ENCODE data around the gene TAF3. TPM values are rescaled to one million over a fixed set of nuclear protein-coding genes. Genes with fewer than 3 reads are reported as not detected.

Gene TAF3
- total RNA-seq, 2 donors from 2014 or later = 16.5 to 19.3 TPM

GRCh38 chr10:7982727-7983126, 164.4 kb downstream of the TAF3 start:
- no peak overlapping the region for H3K27ac Mint-ChIP-seq
- peaks cover 0 to 2% of the 10 kb centered on the region in 2 donors for H3K36me3 Mint-ChIP-seq (ENCODE audit: insufficient read depth in 2 of 2)
- no peaks in the 10 kb centered on the region for H3K27me3 Mint-ChIP-seq (ENCODE audit: low read depth)
- H3K4me3 Mint-ChIP-seq = no peak overlapping the region
- ATAC-seq (replicated peaks in 1 of 2) (no peak), DNase-seq (no peak)
- H3K4me1 Mint-ChIP-seq (ENCODE audit: low read depth) = no peaks in the 10 kb centered on the region
- H3K9me3 Mint-ChIP-seq = no peaks in the 10 kb centered on the region

DNA sequence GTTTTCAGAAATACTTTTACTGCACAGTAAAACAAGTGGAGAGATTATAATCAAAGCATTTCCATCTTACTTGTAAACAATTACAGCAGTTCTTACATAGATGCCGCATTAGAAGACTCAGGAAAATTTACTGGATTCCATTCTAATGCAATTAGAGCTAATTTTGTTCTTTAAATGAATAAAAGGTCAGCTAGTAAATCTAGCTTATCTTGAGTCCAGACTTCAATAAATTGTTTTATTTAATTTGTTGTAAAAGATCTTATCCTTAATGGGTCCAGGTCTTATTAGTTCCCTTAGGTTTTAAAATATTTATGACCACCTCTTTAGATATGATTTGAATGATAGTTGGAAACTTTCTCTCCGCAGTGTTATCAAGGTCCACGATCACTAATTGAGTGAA, 166.0 kb downstream of the TAF3 start:
- ATAC-seq (replicated peaks in 1 of 2) (no peak), DNase-seq (no peak)
- no peaks in the 10 kb centered on the region for H3K4me1 Mint-ChIP-seq (ENCODE audit: low read depth)
- H3K27ac Mint-ChIP-seq = no peak overlapping the region
- H3K9me3 Mint-ChIP-seq = no peaks in the 10 kb centered on the region
- peaks cover 0 to 3% of the 10 kb centered on the region in 2 donors for H3K36me3 Mint-ChIP-seq (ENCODE audit: insufficient read depth in 2 of 2)
- no peaks in the 10 kb centered on the region for H3K27me3 Mint-ChIP-seq (ENCODE audit: low read depth)
- no peak overlapping the region for H3K4me3 Mint-ChIP-seq

- Mint-ChIP-seq H3K4me1 (ENCODE audit: low read depth) (no peaks in the 10 kb centered on the region), H3K4me3 (no peak overlapping the region), H3K9me3 (no peaks in the 10 kb centered on the region), H3K36me3 (ENCODE audit: insufficient read depth in 2 of 2) (peaks cover 0 to 3% of the 10 kb centered on the region in 2 donors), H3K27ac (no peak overlapping the region), H3K27me3 (ENCODE audit: low read depth) (no peaks in the 10 kb centered on the region)
- DNase-seq = no peak
- no peak for ATAC-seq (replicated peaks in 1 of 2)
These were observed 166.6 kb downstream of the TAF3 start for GRCh38 chr10:7984896-7985295.

- no peaks in the 10 kb centered on the region for H3K9me3 Mint-ChIP-seq
- H3K4me3 Mint-ChIP-seq = no peak overlapping the region
- no peak overlapping the region for H3K27ac Mint-ChIP-seq
- DNase-seq (no peak), ATAC-seq (replicated peaks in 1 of 2) (no peak)
- H3K36me3 Mint-ChIP-seq (ENCODE audit: insufficient read depth in 2 of 2) = peaks cover 0 to 3% of the 10 kb centered on the region in 2 donors
- H3K27me3 Mint-ChIP-seq (ENCODE audit: low read depth) = no peaks in the 10 kb centered on the region
- H3K4me1 Mint-ChIP-seq (ENCODE audit: low read depth) = no peaks in the 10 kb centered on the region
These were observed 168.5 kb downstream of the TAF3 start for GRCh38 chr10:7986851-7987250.

- peaks cover 0 to under 1% of the 10 kb centered on the region in 2 donors for H3K9me3 Mint-ChIP-seq
- DNase-seq (no peak), ATAC-seq (replicated peaks in 1 of 2) (no peak)
- peaks cover 0 to 3% of the 10 kb centered on the region in 2 donors for H3K36me3 Mint-ChIP-seq (ENCODE audit: insufficient read depth in 2 of 2)
- no peaks in the 10 kb centered on the region for H3K27me3 Mint-ChIP-seq (ENCODE audit: low read depth)
- no peak overlapping the region for H3K4me3 Mint-ChIP-seq
- no peak overlapping the region for H3K27ac Mint-ChIP-seq
- H3K4me1 Mint-ChIP-seq (ENCODE audit: low read depth) = no peaks in the 10 kb centered on the region
These were observed 170.7 kb downstream of the TAF3 start for GRCh38 chr10:7988989-7989388.

DNA sequence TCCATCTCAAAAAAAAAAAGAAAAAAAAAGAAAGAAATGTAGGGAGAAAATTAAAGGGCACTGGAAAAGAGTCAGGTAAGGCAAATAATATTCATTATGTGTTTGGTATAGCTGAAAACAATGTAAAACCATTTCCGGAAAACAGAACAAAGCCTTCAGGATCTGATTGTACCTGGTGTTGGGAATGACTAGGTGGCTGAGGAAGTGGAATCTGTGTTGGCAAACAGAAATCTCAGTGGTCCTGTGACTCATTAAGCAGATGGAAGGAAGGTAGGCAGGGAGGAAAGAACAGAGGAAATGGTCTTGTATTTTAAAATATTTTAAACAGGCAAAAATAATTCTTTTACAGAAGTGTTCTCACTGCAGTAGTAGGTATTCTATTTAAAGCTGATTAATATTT, 180.5 kb downstream of the TAF3 start:
- Mint-ChIP-seq H3K36me3 (ENCODE audit: insufficient read depth in 2 of 2) (peaks cover 13 to 16% of the 10 kb centered on the region in 2 donors), H3K4me1 (ENCODE audit: low read depth) (no peaks in the 10 kb centered on the region), H3K9me3 (peaks cover 3 to 5% of the 10 kb centered on the region in 2 donors), H3K27me3 (ENCODE audit: low read depth) (no peaks in the 10 kb centered on the region), H3K4me3 (no peak overlapping the region), H3K27ac (no peak overlapping the region)
- ATAC-seq (replicated peaks in 1 of 2) (no peak), DNase-seq (no peak)

- Mint-ChIP-seq H3K4me1 (ENCODE audit: low read depth) (no peaks in the 10 kb centered on the region), H3K27me3 (ENCODE audit: low read depth) (no peaks in the 10 kb centered on the region), H3K27ac (no peak overlapping the region), H3K9me3 (peaks cover 8 to 9% of the 10 kb centered on the region in 2 donors), H3K36me3 (ENCODE audit: insufficient read depth in 2 of 2) (peaks cover 14 to 29% of the 10 kb centered on the region in 2 donors), H3K4me3 (no peak overlapping the region)
- DNase-seq (no peak), ATAC-seq (replicated peaks in 1 of 2) (no peak)
These were observed 186.2 kb downstream of the TAF3 start for GRCh38 chr10:8004469-8005000.

DNA sequence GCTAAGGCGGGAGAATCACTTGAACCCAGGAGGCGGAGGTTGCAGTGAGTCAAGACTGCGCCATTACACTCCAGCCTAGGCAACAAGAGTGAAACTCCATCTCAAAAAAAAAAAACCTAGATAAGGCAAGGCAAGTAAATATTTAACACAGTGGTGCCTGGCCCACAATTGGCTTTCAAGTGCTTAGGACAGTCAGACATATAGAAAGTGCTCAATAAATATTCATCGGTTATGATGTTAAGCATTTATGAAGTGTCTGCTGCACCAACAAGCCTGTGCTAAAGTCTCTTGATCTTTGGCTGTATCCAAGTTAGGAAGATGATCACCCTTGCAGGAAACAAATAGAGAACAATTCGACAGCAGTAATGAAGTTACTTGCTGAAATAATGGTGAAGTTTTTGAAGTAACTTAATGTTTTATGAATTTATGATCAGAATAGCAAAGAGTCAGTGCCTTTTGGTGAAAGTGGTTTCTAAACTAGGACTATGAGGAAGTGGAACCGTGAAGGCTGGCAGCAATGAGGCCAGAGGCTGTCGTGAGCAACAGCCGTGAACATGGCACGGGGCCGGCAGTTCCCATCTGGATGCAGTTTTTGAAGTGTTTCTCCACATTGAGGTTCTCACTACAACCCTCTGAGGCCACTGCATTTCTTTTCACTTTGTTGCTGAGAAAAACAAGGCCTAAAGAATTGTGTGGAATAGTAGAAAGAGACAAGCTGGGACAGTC, 188.1 kb downstream of the TAF3 start:
- peaks cover 11 to 29% of the 10 kb centered on the region in 2 donors for H3K36me3 Mint-ChIP-seq (ENCODE audit: insufficient read depth in 2 of 2)
- ATAC-seq (replicated peaks in 1 of 2) = no peak
- H3K27ac Mint-ChIP-seq = no peak overlapping the region
- peaks cover 8 to 9% of the 10 kb centered on the region in 2 donors for H3K9me3 Mint-ChIP-seq
- DNase-seq = no peak
- no peaks in the 10 kb centered on the region for H3K4me1 Mint-ChIP-seq (ENCODE audit: low read depth)
- no peaks in the 10 kb centered on the region for H3K27me3 Mint-ChIP-seq (ENCODE audit: low read depth)
- H3K4me3 Mint-ChIP-seq = no peak overlapping the region

DNA sequence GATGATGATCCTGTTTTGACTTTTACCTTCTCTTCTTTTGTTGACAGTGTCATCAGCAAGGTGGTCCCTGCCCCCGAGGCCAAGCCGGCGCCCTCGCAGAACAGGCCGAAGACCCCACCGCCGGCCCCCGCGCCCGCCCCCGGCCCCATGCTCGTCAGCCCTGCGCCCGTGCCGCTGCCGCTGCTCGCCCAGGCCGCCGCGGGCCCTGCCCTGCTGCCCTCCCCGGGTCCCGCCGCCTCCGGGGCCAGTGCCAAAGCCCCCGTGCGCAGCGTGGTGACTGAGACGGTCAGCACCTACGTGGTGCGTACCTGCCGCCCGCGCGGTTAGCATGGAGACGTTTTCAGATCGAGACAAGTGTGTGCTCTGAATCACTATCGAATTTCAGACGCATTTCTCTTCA, 190.7 kb downstream of the TAF3 start:
- H3K9me3 Mint-ChIP-seq = peaks cover 4 to 6% of the 10 kb centered on the region in 2 donors
- peaks cover 2 to 18% of the 10 kb centered on the region in 2 donors for H3K36me3 Mint-ChIP-seq (ENCODE audit: insufficient read depth in 2 of 2)

GRCh38 chr10:8013006-8013405, 194.7 kb downstream of the TAF3 start:
- Mint-ChIP-seq H3K4me3 (no peak overlapping the region), H3K27me3 (ENCODE audit: low read depth) (no peaks in the 10 kb centered on the region), H3K9me3 (no peaks in the 10 kb centered on the region), H3K36me3 (ENCODE audit: insufficient read depth in 2 of 2) (peaks cover 3 to 11% of the 10 kb centered on the region in 2 donors), H3K27ac (no peak overlapping the region), H3K4me1 (ENCODE audit: low read depth) (no peaks in the 10 kb centered on the region)
- ATAC-seq (replicated peaks in 1 of 2) = no peak
- DNase-seq = no peak

More for the DNA sequence above, 190.7 kb downstream of the TAF3 start:
- Mint-ChIP-seq H3K4me1 (ENCODE audit: low read depth) (no peaks in the 10 kb centered on the region), H3K27ac (no peak overlapping the region), H3K27me3 (ENCODE audit: low read depth) (no peaks in the 10 kb centered on the region), H3K4me3 (no peak overlapping the region)
- no peak for ATAC-seq (replicated peaks in 1 of 2)
- DNase-seq = no peak

- ATAC-seq (replicated peaks in 1 of 2) (no peak), DNase-seq (no peak)
- H3K27ac Mint-ChIP-seq = no peak overlapping the region
- no peaks in the 10 kb centered on the region for H3K9me3 Mint-ChIP-seq
- H3K4me3 Mint-ChIP-seq = no peak overlapping the region
- H3K36me3 Mint-ChIP-seq (ENCODE audit: insufficient read depth in 2 of 2) = peaks cover 3 to 11% of the 10 kb centered on the region in 2 donors
- H3K27me3 Mint-ChIP-seq (ENCODE audit: low read depth) = no peaks in the 10 kb centered on the region
- no peaks in the 10 kb centered on the region for H3K4me1 Mint-ChIP-seq (ENCODE audit: low read depth)
These were observed 195.3 kb downstream of the TAF3 start for GRCh38 chr10:8013619-8014018.

- Mint-ChIP-seq H3K27me3 (ENCODE audit: low read depth) (no peaks in the 10 kb centered on the region), H3K27ac (no peak overlapping the region), H3K4me1 (ENCODE audit: low read depth) (no peaks in the 10 kb centered on the region), H3K36me3 (ENCODE audit: insufficient read depth in 2 of 2) (peaks cover 3 to 9% of the 10 kb centered on the region in 2 donors), H3K4me3 (no peak overlapping the region), H3K9me3 (no peaks in the 10 kb centered on the region)
- ATAC-seq (replicated peaks in 1 of 2) = no peak
- DNase-seq = no peak
These were observed 196.3 kb downstream of the TAF3 start for GRCh38 chr10:8014649-8015048.

- no peaks in the 10 kb centered on the region for H3K9me3 Mint-ChIP-seq
- no peak overlapping the region for H3K27ac Mint-ChIP-seq
- DNase-seq (no peak), ATAC-seq (replicated peaks in 1 of 2) (no peak)
- peaks cover 3 to 8% of the 10 kb centered on the region in 2 donors for H3K36me3 Mint-ChIP-seq (ENCODE audit: insufficient read depth in 2 of 2)
- H3K4me1 Mint-ChIP-seq (ENCODE audit: low read depth) = no peaks in the 10 kb centered on the region
- no peaks in the 10 kb centered on the region for H3K27me3 Mint-ChIP-seq (ENCODE audit: low read depth)
- H3K4me3 Mint-ChIP-seq = no peak overlapping the region
These were observed 199.0 kb downstream of the TAF3 start for GRCh38 chr10:8017277-8017676.

- Mint-ChIP-seq H3K27me3 (ENCODE audit: low read depth) (peaks cover 17% of the 10 kb centered on the region), H3K9me3 (no peaks in the 10 kb centered on the region), H3K4me1 (ENCODE audit: low read depth) (peaks cover 7% of the 10 kb centered on the region), H3K36me3 (ENCODE audit: insufficient read depth in 2 of 2) (no peaks in the 10 kb centered on the region), H3K27ac (no peak overlapping the region), H3K4me3 (no peak overlapping the region)
- no peak for DNase-seq
- ATAC-seq (replicated peaks in 1 of 2) = no peak
These were observed 205.0 kb downstream of the TAF3 start for GRCh38 chr10:8023321-8023720.
